ENCODE results near the gene ATP5F1D. TPM values are rescaled to one million over a fixed set of nuclear protein-coding genes. Genes with fewer than 3 reads are reported as not detected.

Gene ATP5F1D
- total and polyA plus RNA-seq, 2 of the 13 experiments (the other 11 are each of a cell fraction or from before 2014, with no cell fraction given), result 39.4 to 78.7 TPM

GRCh38 chr19:1259876-1260748 is 18.6 kb downstream of the ATP5F1D start (continued):
- TF ChIP-seq EP300 (IDR thresholded peaks at IDR 0.05; ENCODE audit: low read depth in 2 of 2, low read length in 2 of 2) (no peak), EP300 (CRISPR knock-in tag; IDR thresholded peaks at IDR 0.05; ENCODE audit: borderline replicate concordance) (peak; percentile 20; the same call in 1 of the 2 replicates), RXRA (CRISPR knock-in tag; IDR thresholded peaks at IDR 0.05) (peak; percentile 61), EED (CRISPR knock-in tag; IDR thresholded peaks at IDR 0.05) (0 out of 2 replicates have a peak, but pooled peaks have one; percentile 6), ZC3H4 (CRISPR knock-in tag; IDR thresholded peaks at IDR 0.05; ENCODE audit: borderline replicate concordance) (no peak), ZNF589 (CRISPR knock-in tag; conservative IDR thresholded peaks at IDR 0.05) (0 out of 2 replicates have a peak, but pooled peaks have one; percentile 38), FOSL2 (CRISPR knock-in tag; IDR thresholded peaks at IDR 0.05) (peak; percentile 43; the same call in 1 of the 2 replicates), CHCHD3 (CRISPR knock-in tag; IDR thresholded peaks at IDR 0.05) (0 out of 2 replicates have a peak, but pooled peaks have one; percentile 19), JDP2 (CRISPR knock-in tag; IDR thresholded peaks at IDR 0.05; ENCODE audit: borderline replicate concordance) (no peak), CEBPB (IDR thresholded peaks at IDR 0.05; ENCODE audit: borderline replicate concordance, low read depth, low read length) (peak; percentile 58; the same call in 1 of the 2 replicates), BCL6 (CRISPR knock-in tag; IDR thresholded peaks at IDR 0.05) (peak; percentile 54; the same call in 1 of the 2 replicates), RBFOX2 (IDR thresholded peaks at IDR 0.05; ENCODE audit: low read depth, low read length) (peak; percentile 57), NR2F6 (IDR thresholded peaks at IDR 0.05) (no peak), NR2F6 (CRISPR knock-in tag; IDR thresholded peaks at IDR 0.05) (peak; percentile 86), ZFY (CRISPR knock-in tag; IDR thresholded peaks at IDR 0.05) (no peak), ZNF124 (CRISPR knock-in tag; IDR thresholded peaks at IDR 0.05) (no peak), MZF1 (CRISPR knock-in tag; IDR thresholded peaks at IDR 0.05; ENCODE audit: borderline replicate concordance) (no peak), LCORL (IDR thresholded peaks at IDR 0.05) (no peak), LCORL (CRISPR knock-in tag; IDR thresholded peaks at IDR 0.05) (0 out of 2 replicates have a peak, but pooled peaks have one; percentile 51), SMYD3 (CRISPR knock-in tag; IDR thresholded peaks at IDR 0.05) (no peak), ZNF713 (CRISPR knock-in tag; IDR thresholded peaks at IDR 0.05) (no peak), ZNF629 (CRISPR knock-in tag; conservative IDR thresholded peaks at IDR 0.05) (peak; percentile 97), RARG (CRISPR knock-in tag; IDR thresholded peaks at IDR 0.05; ENCODE audit: low read depth) (no peak), HNRNPK (IDR thresholded peaks at IDR 0.05; ENCODE audit: low read depth, low read length, poor library complexity, severe bottlenecking) (peak; percentile 60), TFAP4 (IDR thresholded peaks at IDR 0.05; ENCODE audit: borderline replicate concordance, low read depth) (no peak), ZBTB42 (CRISPR knock-in tag; IDR thresholded peaks at IDR 0.05) (no peak)
- TF ChIP-seq, protein P1, sequence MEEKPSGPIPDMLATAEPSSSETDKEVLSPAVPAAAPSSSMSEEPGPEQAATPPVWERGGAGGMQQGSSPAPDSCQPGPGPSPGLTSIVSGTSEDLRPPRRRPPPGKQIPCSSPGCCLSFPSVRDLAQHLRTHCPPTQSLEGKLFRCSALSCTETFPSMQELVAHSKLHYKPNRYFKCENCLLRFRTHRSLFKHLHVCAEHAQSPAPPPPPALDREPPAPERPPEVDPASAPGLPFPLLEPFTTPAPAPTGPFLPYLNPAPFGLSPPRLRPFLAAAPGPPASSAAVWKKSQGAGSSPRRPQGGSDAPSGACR (CRISPR knock-in tag; IDR thresholded peaks at IDR 0.05), result peak; percentile 76; the same call in 1 of the 2 replicates
- TF ChIP-seq, protein P2, sequence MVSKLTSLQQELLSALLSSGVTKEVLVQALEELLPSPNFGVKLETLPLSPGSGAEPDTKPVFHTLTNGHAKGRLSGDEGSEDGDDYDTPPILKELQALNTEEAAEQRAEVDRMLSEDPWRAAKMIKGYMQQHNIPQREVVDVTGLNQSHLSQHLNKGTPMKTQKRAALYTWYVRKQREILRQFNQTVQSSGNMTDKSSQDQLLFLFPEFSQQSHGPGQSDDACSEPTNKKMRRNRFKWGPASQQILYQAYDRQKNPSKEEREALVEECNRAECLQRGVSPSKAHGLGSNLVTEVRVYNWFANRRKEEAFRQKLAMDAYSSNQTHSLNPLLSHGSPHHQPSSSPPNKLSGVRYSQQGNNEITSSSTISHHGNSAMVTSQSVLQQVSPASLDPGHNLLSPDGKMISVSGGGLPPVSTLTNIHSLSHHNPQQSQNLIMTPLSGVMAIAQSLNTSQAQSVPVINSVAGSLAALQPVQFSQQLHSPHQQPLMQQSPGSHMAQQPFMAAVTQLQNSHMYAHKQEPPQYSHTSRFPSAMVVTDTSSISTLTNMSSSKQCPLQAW (CRISPR knock-in tag; IDR thresholded peaks at IDR 0.05), result 0 out of 2 replicates have a peak, but pooled peaks have one; percentile 15

Data from HepG2 (cell line).